ENCODE data around the gene ITGA5. TPM values are rescaled to one million over a fixed set of nuclear protein-coding genes. Genes with fewer than 3 reads are reported as not detected.
A peak's percentile ranks its signal among the peaks of the same experiment; 100 is the strongest.

The ITGA5 gene
- polyA plus RNA-seq, 2 donors: 20.0 to 42.8 TPM

GRCh38 chr12:54352022-54352531 is 67.0 kb downstream of the ITGA5 start:
- H3K27me3 ChIP-seq (ENCODE audit: control insufficient read depth in 1 of 2, insufficient read depth in 2 of 2, low read length in 2 of 2): no peaks in the 10 kb centered on the region
- WGBS, 2 donors: 24 to 42% methylated on average over 21 of the region's 21 CpGs
- peaks cover 14 to 16% of the 10 kb centered on the region in 2 donors for H3K36me3 ChIP-seq (ENCODE audit: control insufficient read depth in 2 of 2, insufficient read depth in 2 of 2, low read length in 1 of 2)
- H3K4me1 ChIP-seq (ENCODE audit: control insufficient read depth in 2 of 2, insufficient read depth in 2 of 2, low read length in 1 of 2): peaks cover 0 to 3% of the 10 kb centered on the region in 2 donors
- peak overlapping the region in 1 of 2 donors; percentile 33 for H3K27ac ChIP-seq (ENCODE audit: low read depth in 2 of 2, low read length in 1 of 2)
- no peaks in the 10 kb centered on the region for H3K9me3 ChIP-seq (ENCODE audit: control insufficient read depth in 2 of 2, insufficient read depth in 1 of 2, low read depth in 1 of 2, low read length in 1 of 2)
- no peak overlapping the region for H3K4me3 ChIP-seq (ENCODE audit: low read depth in 1 of 2, low read length in 2 of 2)

GRCh38 chr12:54351341-54351740 is 67.7 kb downstream of the ITGA5 start:
- H3K9me3 ChIP-seq (ENCODE audit: control insufficient read depth in 2 of 2, insufficient read depth in 1 of 2, low read depth in 1 of 2, low read length in 1 of 2): no peaks in the 10 kb centered on the region
- H3K36me3 ChIP-seq (ENCODE audit: control insufficient read depth in 2 of 2, insufficient read depth in 2 of 2, low read length in 1 of 2): peaks cover 16 to 17% of the 10 kb centered on the region in 2 donors
- H3K4me3 ChIP-seq (ENCODE audit: low read depth in 1 of 2, low read length in 2 of 2): no peak overlapping the region
- WGBS, 2 donors: 71 to 75% methylated on average over 4 of the region's 4 CpGs
- peaks cover 0 to 3% of the 10 kb centered on the region in 2 donors for H3K4me1 ChIP-seq (ENCODE audit: control insufficient read depth in 2 of 2, insufficient read depth in 2 of 2, low read length in 1 of 2)
- no peaks in the 10 kb centered on the region for H3K27me3 ChIP-seq (ENCODE audit: control insufficient read depth in 1 of 2, insufficient read depth in 2 of 2, low read length in 2 of 2)
- H3K27ac ChIP-seq (ENCODE audit: low read depth in 2 of 2, low read length in 1 of 2): no peak overlapping the region

GRCh38 chr12:54350743-54351142 is 68.3 kb downstream of the ITGA5 start:
- H3K36me3 ChIP-seq (ENCODE audit: control insufficient read depth in 2 of 2, insufficient read depth in 2 of 2, low read length in 1 of 2): peaks cover 16 to 17% of the 10 kb centered on the region in 2 donors
- H3K27ac ChIP-seq (ENCODE audit: low read depth in 2 of 2, low read length in 1 of 2): no peak overlapping the region
- peaks cover 0 to 3% of the 10 kb centered on the region in 2 donors for H3K4me1 ChIP-seq (ENCODE audit: control insufficient read depth in 2 of 2, insufficient read depth in 2 of 2, low read length in 1 of 2)
- no peaks in the 10 kb centered on the region for H3K27me3 ChIP-seq (ENCODE audit: control insufficient read depth in 1 of 2, insufficient read depth in 2 of 2, low read length in 2 of 2)
- WGBS, 2 donors: 72 to 80% methylated on average over 3 of the region's 3 CpGs
- no peaks in the 10 kb centered on the region for H3K9me3 ChIP-seq (ENCODE audit: control insufficient read depth in 2 of 2, insufficient read depth in 1 of 2, low read depth in 1 of 2, low read length in 1 of 2)
- no peak overlapping the region for H3K4me3 ChIP-seq (ENCODE audit: low read depth in 1 of 2, low read length in 2 of 2)

- H3K27me3 ChIP-seq (ENCODE audit: control insufficient read depth in 1 of 2, insufficient read depth in 2 of 2, low read length in 2 of 2): no peaks in the 10 kb centered on the region
- H3K4me3 ChIP-seq (ENCODE audit: low read depth in 1 of 2, low read length in 2 of 2): no peak overlapping the region
- H3K9me3 ChIP-seq (ENCODE audit: control insufficient read depth in 2 of 2, insufficient read depth in 1 of 2, low read depth in 1 of 2, low read length in 1 of 2): no peaks in the 10 kb centered on the region
- H3K36me3 ChIP-seq (ENCODE audit: control insufficient read depth in 2 of 2, insufficient read depth in 2 of 2, low read length in 1 of 2): peaks cover 16 to 17% of the 10 kb centered on the region in 2 donors
- H3K4me1 ChIP-seq (ENCODE audit: control insufficient read depth in 2 of 2, insufficient read depth in 2 of 2, low read length in 1 of 2): peaks cover 0 to 3% of the 10 kb centered on the region in 2 donors
- H3K27ac ChIP-seq (ENCODE audit: low read depth in 2 of 2, low read length in 1 of 2): no peak overlapping the region
Observed at GRCh38 chr12:54349679-54350078, 69.4 kb downstream of the ITGA5 start.

GRCh38 chr12:54349036-54349435 is 70.0 kb downstream of the ITGA5 start:
- WGBS, 2 donors: 88 to 89% methylated on average over 4 of the region's 4 CpGs
- peaks cover 16 to 17% of the 10 kb centered on the region in 2 donors for H3K36me3 ChIP-seq (ENCODE audit: control insufficient read depth in 2 of 2, insufficient read depth in 2 of 2, low read length in 1 of 2)
- H3K27ac ChIP-seq (ENCODE audit: low read depth in 2 of 2, low read length in 1 of 2): no peak overlapping the region
- H3K27me3 ChIP-seq (ENCODE audit: control insufficient read depth in 1 of 2, insufficient read depth in 2 of 2, low read length in 2 of 2): no peaks in the 10 kb centered on the region
- no peaks in the 10 kb centered on the region for H3K9me3 ChIP-seq (ENCODE audit: control insufficient read depth in 2 of 2, insufficient read depth in 1 of 2, low read depth in 1 of 2, low read length in 1 of 2)
- H3K4me3 ChIP-seq (ENCODE audit: low read depth in 1 of 2, low read length in 2 of 2): no peak overlapping the region
- peaks cover 0 to 3% of the 10 kb centered on the region in 2 donors for H3K4me1 ChIP-seq (ENCODE audit: control insufficient read depth in 2 of 2, insufficient read depth in 2 of 2, low read length in 1 of 2)

Other genes with a start within 250 kb of the ITGA5 start
- gene SMUG1, start 230.3 kb downstream of the ITGA5 start, polyA plus RNA-seq: 10 to 100 TPM; 38.2 to 40.9 TPM
- 1 to 10 TPM; 4.9 to 5.6 TPM for gene CBX5, start 139.1 kb downstream of the ITGA5 start, polyA plus RNA-seq
- 100 to 1,000 TPM; 756 to 880 TPM for gene HNRNPA1, start 138.5 kb downstream of the ITGA5 start, polyA plus RNA-seq
- under 1 TPM; 0.08 to 0.09 TPM for gene NFE2, start 118.3 kb downstream of the ITGA5 start, polyA plus RNA-seq
- gene COPZ1, start 94.1 kb downstream of the ITGA5 start, polyA plus RNA-seq: 10 to 100 TPM; 48.8 to 85.0 TPM
- under 1 TPM; 0.29 TPM for gene GPR84, start 54.8 kb downstream of the ITGA5 start, polyA plus RNA-seq
- 10 to 100 TPM; 44.6 to 49.9 TPM for gene ZNF385A, start 34.5 kb downstream of the ITGA5 start, polyA plus RNA-seq
- under 1 TPM in 1 of 2 donors, not detected in 1; 0.16 TPM for gene GTSF1, start 54.3 kb upstream of the ITGA5 start, polyA plus RNA-seq
- 1 to 10 TPM; 1.9 to 4.1 TPM for gene NCKAP1L, start 78.5 kb upstream of the ITGA5 start, polyA plus RNA-seq
- gene PDE1B, start 130.3 kb upstream of the ITGA5 start, polyA plus RNA-seq: 1 to 10 TPM; 1.4 to 2.4 TPM
- gene PPP1R1A, start 169.4 kb upstream of the ITGA5 start, polyA plus RNA-seq: 1 to 10 TPM in 1 of 2 donors, under 1 TPM in 1; 0.99 to 1.1 TPM
- not detected for gene LACRT, start 215.6 kb upstream of the ITGA5 start, polyA plus RNA-seq
- not detected for gene DCD, start 229.1 kb upstream of the ITGA5 start, polyA plus RNA-seq

Measured in esophagus (tissue), 2 donors.